Activated T-cell treated with anti-CD3 and anti-CD28 coated beads for 1 hour (primary cell): ENCODE measurements around the gene RNF114.
"Not testable (repeated sequence)": the region's sequence is repeated elsewhere in the genome, so short reads cannot be mapped to it uniquely, and the experiment has no call there.

Source experiments
- DNase-seq: peaks from one replicate; pipeline ENCODE4 v3.0.0-alpha.2; 2020; ENCODE audit warnings: low read depth

The RNF114 gene

GRCh38 chr20:49936153-49937026 is at the start of gene RNF114:
Gene RNF114, plus strand, starts transcription at chr20:49936397. Its CDS starts 16 bp downstream, at chr20:49936413.
- DNase-seq: peak; percentile 92

- no peak for DNase-seq
Measured at GRCh38 chr20:49886571-49887213, 49.5 kb upstream of the RNF114 start.

GRCh38 chr20:49887251-49888211 is 48.7 kb upstream of the RNF114 start:
- DNase-seq: no peak

- peak; percentile 32 for DNase-seq
Measured at GRCh38 chr20:49888212-49889000, 47.8 kb upstream of the RNF114 start.

GRCh38 chr20:49889001-49889934 is 46.9 kb upstream of the RNF114 start:
- no peak for DNase-seq

GRCh38 chr20:49889935-49890333 is 46.3 kb upstream of the RNF114 start:
- DNase-seq: no peak

GRCh38 chr20:49890471-49891361 is 45.5 kb upstream of the RNF114 start:
- DNase-seq: no peak

GRCh38 chr20:49891476-49892110 is 44.6 kb upstream of the RNF114 start:
- no peak for DNase-seq

- DNase-seq: no peak
Measured at GRCh38 chr20:49892260-49892659, 43.9 kb upstream of the RNF114 start.

- DNase-seq: no peak
Measured at GRCh38 chr20:49892817-49893216, 43.4 kb upstream of the RNF114 start.

- DNase-seq: no peak
Measured at GRCh38 chr20:49893242-49894072, 42.7 kb upstream of the RNF114 start.

GRCh38 chr20:49894073-49894470 is 42.1 kb upstream of the RNF114 start:
- DNase-seq: no peak

GRCh38 chr20:49895474-49896093 is 40.6 kb upstream of the RNF114 start:
- not testable (repeated sequence) for DNase-seq

- DNase-seq: no peak
Measured at GRCh38 chr20:49896204-49896603, 40.0 kb upstream of the RNF114 start.

- no peak for DNase-seq
Measured at GRCh38 chr20:49899541-49900383, 36.4 kb upstream of the RNF114 start.

- DNase-seq: no peak
Measured at GRCh38 chr20:49901588-49901987, 34.6 kb upstream of the RNF114 start.
